Measurements from ENCODE around the gene HDAC4. TPM values are rescaled to one million over a fixed set of nuclear protein-coding genes. Genes with fewer than 3 reads are reported as not detected.

Gene HDAC4
- total and polyA plus RNA-seq, 2 of the 4 experiments (the other 2 are of a cell fraction) = 4.1 to 7.2 TPM

DNA sequence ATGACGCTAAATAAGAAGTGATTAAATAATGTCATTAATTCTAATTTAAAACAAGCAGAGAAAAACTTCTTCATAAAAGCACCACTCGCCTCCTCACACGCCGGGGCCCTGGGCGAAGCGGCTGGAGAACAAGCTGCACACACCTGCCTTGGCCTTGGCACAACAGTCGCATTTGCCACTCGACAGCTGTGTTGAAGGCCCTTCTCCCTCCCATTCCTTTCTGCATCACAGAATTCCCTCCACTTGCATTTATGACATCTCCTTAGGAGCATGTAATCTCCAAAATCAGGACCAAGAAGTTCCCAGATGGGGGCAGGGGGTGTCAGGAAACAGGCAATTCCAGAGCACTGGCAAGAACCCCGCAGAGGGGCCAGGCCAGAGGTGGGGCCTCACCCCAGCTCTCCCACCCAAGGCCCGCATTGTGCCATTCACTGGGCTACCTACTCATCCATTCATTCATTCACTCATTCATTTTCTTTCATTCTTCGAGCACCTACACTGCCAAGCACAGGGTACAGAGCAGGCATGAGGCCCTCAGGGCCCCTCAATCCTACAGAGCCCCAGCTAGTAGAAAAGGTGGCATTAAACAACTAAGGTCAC lies 6.4 kb downstream of the HDAC4 start:
- no peak for ATAC-seq (ENCODE audit: low read depth)
- no peak overlapping the region for H2BK15ac ChIP-seq (ENCODE audit: low read depth, low read length)
- no peak overlapping the region for H2AK9ac ChIP-seq (replicated peaks; ENCODE audit: low read depth, low read length, poor library complexity)
- H3K4me1 ChIP-seq (ENCODE audit: control insufficient read depth, insufficient read depth, low read length) = peaks cover 16% of the 10 kb centered on the region
- CTCF ChIA-PET = interaction anchor here (1.0 kb wide), 1 partner anchor 24 kb away, joined by 5 read pairs; no protein-coding TSS in a partner anchor
- BruUV-seq (replicated peaks) = no TSS peak
- peaks cover 23 to 87% of the 10 kb centered on the region in 2 experiments; a peak in 3 of 4 replicates for H3K79me1 ChIP-seq (ENCODE audit: low read depth in 1 of 2, low read length in 2 of 2)
- no peak overlapping the region for H2BK120ac ChIP-seq (ENCODE audit: low read depth, low read length)
- H4K8ac ChIP-seq (ENCODE audit: low read depth in 2 of 2, low read length in 2 of 2) = no peak overlapping the region
- in situ Hi-C loops (cut with MboI; ENCODE audit: low sequenced_read_pairs) = loop anchor here (10.0 kb wide), 1 partner anchor 120 kb away; no protein-coding TSS in a partner anchor
- intact Hi-C loops (cut with micrococcal nuclease) = loop anchor here (10.0 kb wide), 2 partner anchors 170 to 600 kb away; no protein-coding TSS in a partner anchor
- no peak overlapping the region for H3K4me2 ChIP-seq (ENCODE audit: low read depth, low read length)
- H3K14ac ChIP-seq (replicated peaks; ENCODE audit: low read depth, low read length) = no peak overlapping the region
- no peak overlapping the region for H2AK5ac ChIP-seq (ENCODE audit: low read depth, low read length)
- POLR2A ChIA-PET (ENCODE audit: unreplicated experiment) = no interaction called here
- no peak overlapping the region for H3K9ac ChIP-seq (ENCODE audit: low read depth, low read length)
- H3K27ac ChIP-seq (ENCODE audit: insufficient read depth, low read length) = no peak overlapping the region
- H3K56ac ChIP-seq (ENCODE audit: extremely low read depth, insufficient read depth, low read length) = no peak overlapping the region
- peaks cover 72% of the 10 kb centered on the region for H4K20me1 ChIP-seq (ENCODE audit: insufficient read depth, low read length)
- dilution Hi-C loops (cut with HindIII; ENCODE audit: low sequenced_read_pairs, unreplicated experiment) = no loop called here
- no peaks in the 10 kb centered on the region for H3K9me3 ChIP-seq (ENCODE audit: control insufficient read depth, insufficient read depth, low read length)
- H3K4ac ChIP-seq (ENCODE audit: low read depth, low read length) = no peak overlapping the region
- H3K23ac ChIP-seq (ENCODE audit: low read depth, low read length) = no peak overlapping the region
- WGBS, 2 experiments (ENCODE audit: extremely low coverage in 2 of 2, insufficient read length in 1 of 2) = 83% methylated on average over 1 of the region's 11 CpGs; no CpG with 5 or more reads in 1 of the 2 experiments
- H3K18ac ChIP-seq (ENCODE audit: low read depth, low read length) = no peak overlapping the region
- no peak overlapping the region for H2AFZ ChIP-seq (replicated peaks; ENCODE audit: low read length, poor library complexity)
- peaks cover 26% of the 10 kb centered on the region for H3K9me1 ChIP-seq (ENCODE audit: insufficient read depth, low read length)
- TF ChIP-seq CEBPB (IDR thresholded peaks at IDR 0.05; ENCODE audit: low read depth, low read length) = no peak
- H3K36me3 ChIP-seq (ENCODE audit: control insufficient read depth, insufficient read depth, low read length) = 0 out of 2 replicates have a peak, but pooled peaks cover 4% of the 10 kb centered on the region
- no peak overlapping the region for H4K91ac ChIP-seq (ENCODE audit: insufficient read depth, low read depth, low read length)
- H2BK20ac ChIP-seq (ENCODE audit: low read depth, low read length) = no peak overlapping the region
- H3K27me3 ChIP-seq (ENCODE audit: control insufficient read depth, insufficient read depth, low read length) = no peaks in the 10 kb centered on the region
- DNase-seq = no peak
- H4K5ac ChIP-seq (ENCODE audit: low read depth, low read length) = no peak overlapping the region
- no peak overlapping the region for H3K4me3 ChIP-seq (ENCODE audit: insufficient read depth, low read depth, low read length)
- H2BK5ac ChIP-seq (ENCODE audit: low read depth, low read length, poor library complexity, severe bottlenecking) = no peak overlapping the region

All from IMR-90 (cell line).